PFSK-1 (cell line): Measurements from ENCODE around the gene TBXAS1.

Experiments
- FOXP2 ChIP-seq: optimal IDR thresholded peaks from 2 replicates; pipeline ENCODE3; 2011; ENCODE audit warnings: borderline replicate concordance, control low read depth, inconsistent platforms; ENCODE audit not compliant: insufficient read depth; ENCODE audit errors: extremely low read length, extremely low read depth
- POLR2AphosphoS5 ChIP-seq: IDR thresholded peaks from 2 replicates; pipeline ENCODE4 v1.6.1; 2012; ENCODE audit warnings: low read depth, mild to moderate bottlenecking, control low read depth, low read length, moderate library complexity
- SIN3A ChIP-seq: IDR thresholded peaks from 2 replicates; pipeline ENCODE4 v1.6.1; 2012; ENCODE audit warnings: mild to moderate bottlenecking, low read length, moderate library complexity, borderline replicate concordance; ENCODE audit not compliant: insufficient read depth
- TAF1 ChIP-seq: IDR thresholded peaks from 2 replicates; pipeline ENCODE4 v1.6.1; 2012; ENCODE audit warnings: low read length, control low read depth, borderline replicate concordance; ENCODE audit not compliant: insufficient read depth
- TF ChIP-seq, protein P1 (sequence below), 2 experiments: IDR thresholded peaks; 2 replicates each; pipeline versions ENCODE4 v1.6.1 to v1.8.0; 2011 to 2012; ENCODE audit warnings: low read depth in 2 of 2, low read length in 2 of 2, control low read depth in 1 of 2, inconsistent platforms in 1 of 2, mild to moderate bottlenecking in 1 of 2, moderate library complexity in 1 of 2; ENCODE audit not compliant: insufficient read depth in 1 of 2

The TBXAS1 gene

DNA sequence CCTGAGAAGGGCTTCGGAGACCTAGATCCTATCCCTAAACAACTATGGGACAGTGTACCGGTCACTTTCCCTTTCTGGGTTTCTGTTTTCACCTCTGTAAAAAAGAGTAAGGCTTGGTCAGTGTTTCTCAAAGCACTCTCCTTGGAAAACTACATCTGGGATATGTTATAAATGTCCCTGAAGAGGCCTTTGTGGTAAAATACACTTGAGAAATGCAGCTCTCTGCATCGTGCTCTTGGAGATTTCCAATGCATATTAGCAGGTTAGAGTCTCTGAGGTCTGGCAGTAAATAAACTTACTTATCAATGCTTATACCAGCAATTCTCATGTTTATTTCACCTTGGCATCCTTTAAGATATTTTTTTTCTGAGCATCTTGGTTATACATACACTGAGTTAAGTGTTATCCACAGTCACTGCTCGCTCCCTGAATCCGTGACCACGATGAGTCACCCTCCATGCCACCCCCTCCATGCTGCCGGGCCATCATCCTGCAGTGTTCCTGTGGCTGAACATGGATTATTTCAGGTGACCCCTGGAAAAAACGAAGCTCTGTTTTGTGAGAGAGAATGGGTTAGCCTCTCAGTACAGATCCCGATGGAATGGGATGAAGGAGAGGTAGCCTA, 3.3 kb upstream of the TBXAS1 start:
- TF ChIP-seq, protein P1, sequence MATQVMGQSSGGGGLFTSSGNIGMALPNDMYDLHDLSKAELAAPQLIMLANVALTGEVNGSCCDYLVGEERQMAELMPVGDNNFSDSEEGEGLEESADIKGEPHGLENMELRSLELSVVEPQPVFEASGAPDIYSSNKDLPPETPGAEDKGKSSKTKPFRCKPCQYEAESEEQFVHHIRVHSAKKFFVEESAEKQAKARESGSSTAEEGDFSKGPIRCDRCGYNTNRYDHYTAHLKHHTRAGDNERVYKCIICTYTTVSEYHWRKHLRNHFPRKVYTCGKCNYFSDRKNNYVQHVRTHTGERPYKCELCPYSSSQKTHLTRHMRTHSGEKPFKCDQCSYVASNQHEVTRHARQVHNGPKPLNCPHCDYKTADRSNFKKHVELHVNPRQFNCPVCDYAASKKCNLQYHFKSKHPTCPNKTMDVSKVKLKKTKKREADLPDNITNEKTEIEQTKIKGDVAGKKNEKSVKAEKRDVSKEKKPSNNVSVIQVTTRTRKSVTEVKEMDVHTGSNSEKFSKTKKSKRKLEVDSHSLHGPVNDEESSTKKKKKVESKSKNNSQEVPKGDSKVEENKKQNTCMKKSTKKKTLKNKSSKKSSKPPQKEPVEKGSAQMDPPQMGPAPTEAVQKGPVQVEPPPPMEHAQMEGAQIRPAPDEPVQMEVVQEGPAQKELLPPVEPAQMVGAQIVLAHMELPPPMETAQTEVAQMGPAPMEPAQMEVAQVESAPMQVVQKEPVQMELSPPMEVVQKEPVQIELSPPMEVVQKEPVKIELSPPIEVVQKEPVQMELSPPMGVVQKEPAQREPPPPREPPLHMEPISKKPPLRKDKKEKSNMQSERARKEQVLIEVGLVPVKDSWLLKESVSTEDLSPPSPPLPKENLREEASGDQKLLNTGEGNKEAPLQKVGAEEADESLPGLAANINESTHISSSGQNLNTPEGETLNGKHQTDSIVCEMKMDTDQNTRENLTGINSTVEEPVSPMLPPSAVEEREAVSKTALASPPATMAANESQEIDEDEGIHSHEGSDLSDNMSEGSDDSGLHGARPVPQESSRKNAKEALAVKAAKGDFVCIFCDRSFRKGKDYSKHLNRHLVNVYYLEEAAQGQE (IDR thresholded peaks at IDR 0.05; ENCODE audit: insufficient read depth in 1 of 2, low read depth in 2 of 2, low read length in 2 of 2) = no peak
- no peak for TF ChIP-seq POLR2AphosphoS5
- no peak for TF ChIP-seq SIN3A
- TF ChIP-seq FOXP2 = no peak
- no peak for TF ChIP-seq TAF1

DNA sequence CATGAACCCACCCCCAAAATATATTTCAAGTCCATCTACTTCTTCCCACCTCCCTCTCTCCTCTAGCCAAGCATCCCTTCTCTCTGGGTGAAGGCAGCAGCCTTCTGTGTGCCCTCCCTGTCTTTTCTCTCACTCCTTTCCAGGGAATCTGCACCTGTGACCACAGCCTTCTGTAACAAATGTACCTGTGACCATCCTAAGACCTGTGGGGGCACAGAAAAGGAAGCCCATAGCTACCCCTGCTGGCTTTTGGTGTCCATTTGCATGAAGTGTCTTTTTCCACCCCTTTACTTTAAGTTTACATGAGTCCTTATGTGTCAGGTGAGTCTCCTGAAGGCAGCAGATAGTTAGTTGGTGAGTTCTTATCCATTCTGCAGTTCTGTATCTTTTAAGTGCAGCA, 2.0 kb upstream of the TBXAS1 start:
- TF ChIP-seq POLR2AphosphoS5 (no peak), TAF1 (no peak), FOXP2 (no peak), SIN3A (no peak)
- TF ChIP-seq, protein P1 (IDR thresholded peaks at IDR 0.05; ENCODE audit: insufficient read depth in 1 of 2, low read depth in 2 of 2, low read length in 2 of 2) = no peak

DNA sequence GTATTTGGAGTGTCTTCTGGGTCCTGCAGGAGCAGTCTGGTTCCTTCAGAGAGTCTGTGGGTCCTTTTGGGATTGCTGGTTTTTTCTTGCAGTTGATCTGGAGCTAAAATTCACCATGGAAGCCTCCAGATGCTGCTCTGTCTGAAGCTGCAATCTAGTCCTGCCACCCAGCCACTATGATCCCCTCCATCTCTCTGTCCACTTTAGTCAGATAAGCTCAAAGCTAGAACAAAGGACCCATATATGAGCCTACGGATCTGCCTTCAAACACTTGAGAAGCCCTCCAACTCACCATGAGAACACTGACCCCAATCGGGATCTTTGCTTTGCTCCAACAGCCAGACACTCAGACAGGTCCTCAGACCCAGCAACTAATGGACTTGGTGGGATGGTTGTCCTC, 618 bp upstream of the TBXAS1 start:
- TF ChIP-seq, protein P1 (IDR thresholded peaks at IDR 0.05; ENCODE audit: insufficient read depth in 1 of 2, low read depth in 2 of 2, low read length in 2 of 2) = no peak
- no peak for TF ChIP-seq FOXP2
- TF ChIP-seq POLR2AphosphoS5 = no peak
- no peak for TF ChIP-seq TAF1
- TF ChIP-seq SIN3A = no peak

DNA sequence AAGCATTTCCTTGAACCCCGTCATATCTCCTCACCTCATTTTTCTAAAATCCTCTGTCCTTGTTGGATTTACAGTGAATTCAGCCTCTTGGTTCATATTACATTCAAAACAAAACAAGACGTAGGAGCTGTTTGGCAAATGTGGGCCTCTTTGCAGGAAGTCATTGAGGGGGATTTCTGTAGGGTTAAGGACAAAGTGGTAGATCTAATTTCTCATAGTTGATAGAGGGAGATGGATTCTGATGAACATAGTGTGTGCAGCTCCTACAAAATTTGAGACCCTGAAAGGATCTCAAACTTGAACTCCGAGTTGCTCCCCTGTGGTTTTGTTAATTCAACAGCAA, 682 bp downstream of the TBXAS1 start:
- TF ChIP-seq FOXP2 (no peak), POLR2AphosphoS5 (no peak), SIN3A (no peak), TAF1 (no peak)
- TF ChIP-seq, protein P1 (IDR thresholded peaks at IDR 0.05; ENCODE audit: insufficient read depth in 1 of 2, low read depth in 2 of 2, low read length in 2 of 2) = no peak

DNA sequence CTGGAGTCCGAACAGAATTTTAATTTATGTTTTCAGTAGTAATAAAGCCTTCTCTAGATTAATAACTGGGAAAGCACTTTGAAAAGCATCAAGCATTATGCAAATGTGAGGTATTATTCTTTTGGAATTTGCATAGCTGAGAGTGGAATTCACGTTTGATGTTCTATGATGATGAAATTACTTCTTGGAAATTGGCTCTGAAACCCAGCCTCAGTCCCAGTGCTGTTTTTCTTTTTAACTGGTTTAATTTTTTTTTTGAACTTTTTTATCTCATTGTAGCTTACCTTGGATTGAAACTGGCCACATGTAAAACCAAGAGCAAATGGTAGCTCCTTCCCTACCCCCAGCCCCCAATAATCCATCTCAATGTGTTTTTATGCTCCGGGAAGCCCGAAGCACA, 1.2 kb downstream of the TBXAS1 start:
- TF ChIP-seq SIN3A (no peak), POLR2AphosphoS5 (no peak)
